Keratinocyte (primary cell): Measurements from ENCODE around the gene PABPN1. TPM values are rescaled to one million over a fixed set of nuclear protein-coding genes. Genes with fewer than 3 reads are reported as not detected.

Experiments used
- DNase-seq: peaks from one replicate; pipeline ENCODE4 v3.0.0-alpha.2; 2011; ENCODE audit warnings: low read depth, missing footprints, low spot score
- FAIRE-seq: peaks from 2 replicates; lab custom pipeline; 2011; peaks lifted over from hg19 to GRCh38; lab: Jason Lieb, UNC
- H2AFZ ChIP-seq: 2 replicates; pipeline ENCODE4 v1.6.0; 2012; ENCODE audit warnings: low read length, control low read depth, inconsistent platforms; ENCODE audit not compliant: control insufficient read depth
- H3K27ac ChIP-seq: 2 replicates; pipeline ENCODE4 v1.5.1; 2011; ENCODE audit warnings: low read length; ENCODE audit not compliant: control insufficient read depth, insufficient read depth
- H3K27me3 ChIP-seq: 3 replicates; pipeline ENCODE4 v1.6.0; 2011; ENCODE audit warnings: low read length; ENCODE audit not compliant: control insufficient read depth, insufficient read depth; ENCODE audit errors: extremely low read depth
- H3K36me3 ChIP-seq, 2 experiments: 2 replicates in 1 of 2; 3 replicates in 1 of 2; pipeline ENCODE4 v1.5.1; 2011; ENCODE audit warnings: low read length in 2 of 2, mild to moderate bottlenecking in 1 of 2; ENCODE audit not compliant: control insufficient read depth in 2 of 2, insufficient read depth in 2 of 2; ENCODE audit errors: extremely low read depth in 1 of 2
- H3K4me1 ChIP-seq: 3 replicates; pipeline ENCODE4 v1.5.1; 2011; ENCODE audit warnings: low read length; ENCODE audit not compliant: control insufficient read depth, insufficient read depth; ENCODE audit errors: extremely low read depth
- H3K4me2 ChIP-seq: 3 replicates; pipeline ENCODE4 v1.6.0; 2011; ENCODE audit warnings: low read depth, low read length; ENCODE audit not compliant: control insufficient read depth, insufficient read depth; ENCODE audit errors: extremely low read depth
- H3K4me3 ChIP-seq, 3 experiments: fragments of 200-600 bp in 1 of 3; sonication (generic) in 1 of 3; 2 replicates in 2 of 3; 3 replicates in 1 of 3; pipeline ENCODE4 v1.5.1; 2011 to 2016; ENCODE audit warnings: low read length in 3 of 3, mild to moderate bottlenecking in 3 of 3, control low read depth in 2 of 3, inconsistent platforms in 1 of 3, low read depth in 1 of 3, mixed read lengths in 1 of 3, mixed run types in 1 of 3, moderate library complexity in 1 of 3; ENCODE audit not compliant: control insufficient read depth in 2 of 3, insufficient read depth in 2 of 3; ENCODE audit errors: extremely low read depth in 1 of 3
- H3K79me2 ChIP-seq: 2 replicates; pipeline ENCODE4 v1.6.0; 2012; ENCODE audit warnings: low read length; ENCODE audit not compliant: control insufficient read depth, insufficient read depth
- H3K9ac ChIP-seq: 3 replicates; pipeline ENCODE4 v1.6.0; 2011; ENCODE audit warnings: low read length; ENCODE audit not compliant: control insufficient read depth, insufficient read depth; ENCODE audit errors: extremely low read depth
- H3K9me1 ChIP-seq: 3 replicates; pipeline ENCODE4 v1.6.0; 2011; ENCODE audit warnings: low read length; ENCODE audit not compliant: control insufficient read depth, insufficient read depth; ENCODE audit errors: extremely low read depth
- H3K9me3 ChIP-seq: 2 replicates; pipeline ENCODE4 v1.5.1; 2012; ENCODE audit warnings: low read depth, low read length; ENCODE audit not compliant: control insufficient read depth
- H4K20me1 ChIP-seq: 3 replicates; pipeline ENCODE4 v1.6.0; 2011; ENCODE audit warnings: low read length; ENCODE audit not compliant: control insufficient read depth, insufficient read depth; ENCODE audit errors: extremely low read depth
- CTCF ChIP-seq, 3 experiments: IDR thresholded peaks in 1 of 3; conservative IDR thresholded peaks in 1 of 3; optimal IDR thresholded peaks in 1 of 3; 2 replicates in 2 of 3; 3 replicates in 1 of 3; pipeline versions ENCODE3 to v1.5.1; 2011; ENCODE audit warnings: low read length in 3 of 3, mild to moderate bottlenecking in 3 of 3, moderate library complexity in 2 of 3, control low read depth in 1 of 3, inconsistent platforms in 1 of 3; ENCODE audit not compliant: insufficient read depth in 2 of 3; ENCODE audit errors: extremely low read depth in 1 of 3
- EZH2 ChIP-seq: IDR thresholded peaks from one replicate; pipeline ENCODE4 v1.6.1; 2012; ENCODE audit warnings: inconsistent platforms, mild to moderate bottlenecking, low read length, moderate library complexity
- dilution Hi-C: fragments of 300-500 bp; cut with MboI; formaldehyde crosslinking; loops from one replicate; pipeline ENCODE4 v1.7.0; 2020; ENCODE audit warnings: low sequenced_read_pairs; ENCODE audit not compliant: extremely low pct_ligation_motif_present
- polyA plus RNA-seq, 5 experiments: library from polyadenylated mRNA; depleted of rRNA in 3 of 5; stranded (reverse) in 3 of 5; stranded (forward) in 1 of 5; unstranded in 1 of 5; fragments of >200 nt; gene quantifications; 1 replicate in 1 of 5; 2 replicates in 3 of 5; 3 replicates in 1 of 5; pipeline versions ENCODE4 v1.2.1 to v1.2.3, GENCODE V29; 2011 to 2012; ENCODE audit warnings: missing spikeins in 2 of 5, low read depth in 1 of 5, low replicate concordance in 1 of 5

PABPN1 gene
- polyA plus RNA-seq, 1 donor (not counting 4 experiments of a cell fraction or from before 2014, with no cell fraction given) = 185 TPM

GRCh38 chr14:23353433-23353780 lies 32.1 kb downstream of the PABPN1 start:
- DNase-seq = no peak
- Histone ChIP-seq H3K27ac (no peak overlapping the region), H3K79me2 (no peaks in the 10 kb centered on the region), H3K9me3 (no peaks in the 10 kb centered on the region), H3K36me3 (peaks cover 0 to 2% of the 10 kb centered on the region in 2 experiments), H2AFZ (no peak overlapping the region), H3K4me3 (no peak overlapping the region), H3K4me1 (peaks cover 3% of the 10 kb centered on the region), H3K4me2 (no peak overlapping the region), H4K20me1 (no peaks in the 10 kb centered on the region), H3K9ac (no peak overlapping the region), H3K27me3 (peaks cover 22% of the 10 kb centered on the region), H3K9me1 (no peaks in the 10 kb centered on the region)
- TF ChIP-seq CTCF (optimal IDR thresholded peaks at IDR 0.05 in 1 of 3, IDR thresholded peaks at IDR 0.05 in 1 of 3, conservative IDR thresholded peaks at IDR 0.05 in 1 of 3; ENCODE audit: extremely low read depth in 1 of 3, insufficient read depth in 2 of 3, low read length in 3 of 3) (no peak), EZH2 (no peak)
- dilution Hi-C loops = no loop called here
- FAIRE-seq = no peak

GRCh38 chr14:23354990-23355389 lies 33.7 kb downstream of the PABPN1 start:
- H3K27me3 ChIP-seq = peaks cover 20% of the 10 kb centered on the region

More at GRCh38 chr14:23354990-23355389, 33.7 kb downstream of the PABPN1 start:
- Histone ChIP-seq H3K9me3 (no peaks in the 10 kb centered on the region), H3K36me3 (peaks cover 0 to 2% of the 10 kb centered on the region in 2 experiments), H3K4me2 (no peak overlapping the region), H3K4me3 (no peak overlapping the region), H4K20me1 (no peaks in the 10 kb centered on the region), H2AFZ (no peak overlapping the region), H3K4me1 (peaks cover 3% of the 10 kb centered on the region), H3K27ac (no peak overlapping the region), H3K9ac (no peak overlapping the region), H3K9me1 (no peaks in the 10 kb centered on the region), H3K79me2 (no peaks in the 10 kb centered on the region)
- TF ChIP-seq CTCF (optimal IDR thresholded peaks at IDR 0.05 in 1 of 3, IDR thresholded peaks at IDR 0.05 in 1 of 3, conservative IDR thresholded peaks at IDR 0.05 in 1 of 3; ENCODE audit: extremely low read depth in 1 of 3, insufficient read depth in 2 of 3, low read length in 3 of 3) (no peak), EZH2 (no peak)
- no peak for DNase-seq
- FAIRE-seq = no peak
- dilution Hi-C loops = no loop called here
